DOHH2 (cell line): ENCODE results near the gene RHBDL3.

Experiments used
- H3F3A ChIP-seq: fragments of 200-600 bp; sonication (generic), shearing (Covaris generic); 2 replicates; pipeline ENCODE4 v1.6.0; 2016; ENCODE audit warnings: antibody characterized with exemption, mild to moderate bottlenecking; ENCODE audit not compliant: control insufficient read depth, insufficient read depth
- H3K27ac ChIP-seq: fragments of 200-600 bp; sonication (generic); 2 replicates; pipeline ENCODE4 v1.5.1; 2014; ENCODE audit warnings: low read depth, mild to moderate bottlenecking, low read length, moderate library complexity
- H3K27me3 ChIP-seq: fragments of 200-600 bp; sonication (generic); 2 replicates; pipeline ENCODE4 v1.6.1; 2014; ENCODE audit warnings: mild to moderate bottlenecking, low read length, mixed read lengths; ENCODE audit not compliant: control insufficient read depth
- H3K36me3 ChIP-seq: fragments of 200-600 bp; sonication (generic); 2 replicates; pipeline ENCODE4 v1.6.1; 2014; ENCODE audit warnings: mild to moderate bottlenecking, low read length, moderate library complexity, mixed read lengths; ENCODE audit not compliant: control insufficient read depth
- H3K4me1 ChIP-seq: fragments of 200-600 bp; sonication (generic); 2 replicates; pipeline ENCODE4 v1.6.1; 2014; ENCODE audit warnings: mild to moderate bottlenecking, low read length, mixed read lengths; ENCODE audit not compliant: control insufficient read depth
- H3K4me2 ChIP-seq: fragments of 200-600 bp; sonication (generic); 2 replicates; pipeline ENCODE4 v1.6.0; 2014; ENCODE audit warnings: mild to moderate bottlenecking, low read length, moderate library complexity
- H3K4me3 ChIP-seq: fragments of 200-600 bp; sonication (generic); 2 replicates; pipeline ENCODE4 v1.5.1; 2014; ENCODE audit warnings: mild to moderate bottlenecking, low read length, mixed read lengths
- H3K79me2 ChIP-seq: fragments of 200-600 bp; sonication (generic); 2 replicates; pipeline ENCODE4 v1.6.1; 2014; ENCODE audit warnings: mild to moderate bottlenecking, low read length, mixed read lengths; ENCODE audit not compliant: control insufficient read depth
- H3K9me2 ChIP-seq: fragments of 200-600 bp; sonication (generic); replicated peaks from 2 replicates; pipeline ENCODE4 v1.6.1; 2014; ENCODE audit warnings: mild to moderate bottlenecking, low read length, mixed read lengths; ENCODE audit not compliant: control insufficient read depth
- H3K9me3 ChIP-seq: fragments of 200-600 bp; sonication (generic); 2 replicates; pipeline ENCODE4 v1.6.1; 2014; ENCODE audit warnings: antibody characterized with exemption, low read length, mixed read lengths; ENCODE audit not compliant: control insufficient read depth, insufficient read depth
- H4K20me1 ChIP-seq: fragments of 200-600 bp; sonication (generic); 2 replicates; pipeline ENCODE4 v1.6.0; 2014; ENCODE audit warnings: low read depth, mild to moderate bottlenecking, antibody characterized with exemption, low read length, moderate library complexity; ENCODE audit not compliant: control insufficient read depth, insufficient read depth
- EZH2phosphoT487 ChIP-seq: fragments of 200-600 bp; sonication (generic); IDR thresholded peaks from 2 replicates; pipeline ENCODE4 v1.6.1; 2017; ENCODE audit warnings: borderline replicate concordance, mild to moderate bottlenecking, antibody characterized with exemption, low read length, moderate library complexity, mixed read lengths
- TF ChIP-seq, protein P1 (sequence below): fragments of 200-600 bp; sonication (generic); IDR thresholded peaks from one replicate; pipeline ENCODE4 v1.5.1; 2014; ENCODE audit warnings: antibody characterized with exemption, mild to moderate bottlenecking, low read depth, low read length; ENCODE audit not compliant: poor library complexity, severe bottlenecking

Gene RHBDL3

DNA sequence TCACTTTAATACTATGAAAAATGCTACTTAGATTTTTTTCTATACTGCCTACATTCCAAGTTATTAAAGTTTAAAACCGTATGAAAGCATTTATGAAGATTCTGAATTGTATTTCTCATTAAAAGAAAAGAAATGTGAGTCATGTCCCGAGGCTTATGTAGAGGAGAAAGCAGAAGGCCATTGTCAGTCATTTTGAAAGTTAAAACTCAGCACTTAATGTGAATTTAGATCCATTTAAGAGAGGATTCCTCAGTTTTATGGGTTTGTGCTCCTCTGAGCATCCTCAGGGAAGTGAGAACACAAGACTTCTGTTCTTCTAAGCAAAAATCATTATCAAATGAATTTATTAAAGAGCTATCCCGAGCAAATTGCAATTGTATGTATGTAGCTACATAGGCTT lies 64.5 kb downstream of the RHBDL3 start:
- H3K27ac ChIP-seq, result no peak overlapping the region
- H3F3A ChIP-seq, result peaks cover 8% of the 10 kb centered on the region; the same call in 1 of the 2 replicates

DNA sequence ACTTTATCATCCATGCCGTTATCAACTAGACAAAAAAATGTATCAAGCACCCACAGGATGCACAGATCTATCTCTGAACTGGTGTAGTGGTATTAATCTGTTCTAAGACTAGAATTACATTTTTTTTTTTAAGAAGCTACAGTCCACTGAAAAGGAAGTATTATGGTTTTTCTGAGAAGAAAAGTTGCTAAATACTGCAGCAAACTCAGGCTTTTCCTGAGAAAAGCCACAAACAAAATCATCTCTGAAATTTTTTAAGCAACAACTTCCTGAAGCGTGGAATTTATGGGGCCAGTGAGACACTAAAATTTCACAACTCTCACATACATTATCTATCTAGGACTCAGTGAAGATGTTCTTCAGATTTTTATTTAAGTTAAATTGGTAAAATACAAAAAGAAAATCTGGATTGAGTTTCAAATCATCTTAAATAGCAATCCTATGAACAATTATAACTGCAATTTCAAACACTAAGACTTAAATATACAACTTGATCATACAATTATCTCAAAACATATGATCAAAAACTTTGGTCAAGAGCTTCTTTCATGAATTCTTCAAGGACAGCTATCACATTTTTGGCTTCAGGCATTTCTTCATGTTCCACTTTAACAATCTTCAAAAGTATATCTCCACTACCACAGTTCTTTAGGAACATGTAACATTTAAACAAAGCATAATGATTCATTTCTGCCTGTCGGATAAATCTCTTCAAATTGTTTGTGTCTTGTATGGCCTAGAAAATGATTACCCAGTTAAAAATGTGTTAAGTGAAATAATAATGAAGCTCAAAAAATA lies 65.8 kb downstream of the RHBDL3 start:
- peaks cover 8% of the 10 kb centered on the region; the same call in 1 of the 2 replicates for H3F3A ChIP-seq
- no peak overlapping the region for H3K4me3 ChIP-seq
- no peak overlapping the region for H3K4me2 ChIP-seq
- TF ChIP-seq EZH2phosphoT487, result no peak
- TF ChIP-seq, protein P1, sequence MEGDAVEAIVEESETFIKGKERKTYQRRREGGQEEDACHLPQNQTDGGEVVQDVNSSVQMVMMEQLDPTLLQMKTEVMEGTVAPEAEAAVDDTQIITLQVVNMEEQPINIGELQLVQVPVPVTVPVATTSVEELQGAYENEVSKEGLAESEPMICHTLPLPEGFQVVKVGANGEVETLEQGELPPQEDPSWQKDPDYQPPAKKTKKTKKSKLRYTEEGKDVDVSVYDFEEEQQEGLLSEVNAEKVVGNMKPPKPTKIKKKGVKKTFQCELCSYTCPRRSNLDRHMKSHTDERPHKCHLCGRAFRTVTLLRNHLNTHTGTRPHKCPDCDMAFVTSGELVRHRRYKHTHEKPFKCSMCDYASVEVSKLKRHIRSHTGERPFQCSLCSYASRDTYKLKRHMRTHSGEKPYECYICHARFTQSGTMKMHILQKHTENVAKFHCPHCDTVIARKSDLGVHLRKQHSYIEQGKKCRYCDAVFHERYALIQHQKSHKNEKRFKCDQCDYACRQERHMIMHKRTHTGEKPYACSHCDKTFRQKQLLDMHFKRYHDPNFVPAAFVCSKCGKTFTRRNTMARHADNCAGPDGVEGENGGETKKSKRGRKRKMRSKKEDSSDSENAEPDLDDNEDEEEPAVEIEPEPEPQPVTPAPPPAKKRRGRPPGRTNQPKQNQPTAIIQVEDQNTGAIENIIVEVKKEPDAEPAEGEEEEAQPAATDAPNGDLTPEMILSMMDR, result no peak
- H4K20me1 ChIP-seq, result no peaks in the 10 kb centered on the region
- peaks cover 27% of the 10 kb centered on the region for H3K4me1 ChIP-seq
- H3K9me2 ChIP-seq, result no peaks in the 10 kb centered on the region
- no peak overlapping the region for H3K27ac ChIP-seq
- peaks cover 35% of the 10 kb centered on the region for H3K36me3 ChIP-seq
- H3K79me2 ChIP-seq, result no peaks in the 10 kb centered on the region
- H3K27me3 ChIP-seq, result no peaks in the 10 kb centered on the region
- H3K9me3 ChIP-seq, result no peaks in the 10 kb centered on the region

More for the DNA sequence above, 64.5 kb downstream of the RHBDL3 start:
- no peak for TF ChIP-seq EZH2phosphoT487
- TF ChIP-seq, protein P1, result no peak
- H3K4me3 ChIP-seq, result no peak overlapping the region
- no peaks in the 10 kb centered on the region for H3K27me3 ChIP-seq
- peaks cover 27% of the 10 kb centered on the region for H3K4me1 ChIP-seq
- no peak overlapping the region for H3K4me2 ChIP-seq
- H3K9me3 ChIP-seq, result no peaks in the 10 kb centered on the region
- H3K36me3 ChIP-seq, result peaks cover 25% of the 10 kb centered on the region
- no peaks in the 10 kb centered on the region for H4K20me1 ChIP-seq
- H3K79me2 ChIP-seq, result no peaks in the 10 kb centered on the region
- H3K9me2 ChIP-seq, result no peaks in the 10 kb centered on the region

DNA sequence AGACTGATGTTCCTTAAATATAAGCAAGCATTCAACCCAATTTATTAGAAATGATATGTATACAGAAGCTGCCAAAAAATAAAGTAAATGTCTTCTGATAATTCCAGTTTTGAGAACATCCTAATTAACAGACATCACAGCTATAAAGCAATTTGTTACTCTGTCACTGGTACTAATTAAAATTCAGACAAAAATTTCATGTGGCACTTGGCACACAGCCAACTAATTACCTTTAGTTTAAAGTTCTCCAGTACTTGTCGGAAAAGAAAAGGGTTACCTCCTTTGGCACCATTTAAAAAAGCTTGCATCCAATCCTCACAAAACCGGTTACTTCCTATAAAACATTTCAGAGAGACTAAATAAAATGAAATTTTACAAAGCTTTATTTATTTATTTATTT lies 67.6 kb downstream of the RHBDL3 start:
- Histone ChIP-seq H3K9me3 (no peaks in the 10 kb centered on the region), H3K9me2 (no peaks in the 10 kb centered on the region), H3K4me1 (peaks cover 23% of the 10 kb centered on the region), H3K27ac (no peak overlapping the region), H3K4me2 (no peak overlapping the region), H3K27me3 (no peaks in the 10 kb centered on the region), H4K20me1 (no peaks in the 10 kb centered on the region), H3K4me3 (no peak overlapping the region), H3F3A (peaks cover 4% of the 10 kb centered on the region; the same call in 1 of the 2 replicates), H3K79me2 (no peaks in the 10 kb centered on the region), H3K36me3 (peaks cover 51% of the 10 kb centered on the region)
- TF ChIP-seq, protein P1, result no peak
- no peak for TF ChIP-seq EZH2phosphoT487
